H1 (cell line): ENCODE data around the gene LDLRAD4. TPM values are rescaled to one million over a fixed set of nuclear protein-coding genes. Genes with fewer than 3 reads are reported as not detected.

Experiments used
- BCL11A ChIP-seq, 2 experiments: IDR thresholded peaks; one replicate each; pipeline ENCODE4 v1.6.1; 2011; ENCODE audit warnings: low read depth in 2 of 2, low read length in 2 of 2, mild to moderate bottlenecking in 2 of 2
- SP2 ChIP-seq: IDR thresholded peaks from 2 replicates; pipeline ENCODE4 v1.6.1; 2012; ENCODE audit warnings: mild to moderate bottlenecking, low read length, inconsistent platforms
- polyA plus RNA-seq, 7 experiments: library from polyadenylated mRNA; depleted of rRNA in 3 of 7; stranded (reverse) in 5 of 7; unstranded in 2 of 7; fragments of >200 nt in 5 of 7; fragments of 200-250 nt in 2 of 7; gene quantifications; 1 replicate in 5 of 7; 2 replicates in 1 of 7; 4 replicates in 1 of 7; pipeline versions ENCODE4 v1.2.1 to v1.2.3, GENCODE V29; 2011 to 2013; ENCODE audit warnings: missing spikeins in 2 of 7, mixed read lengths in 2 of 7
- total RNA-seq: library from RNA; stranded (reverse); fragmentation: NEBNext Ultra II Directional; extraction: Animal tissue kit (Norgen Biotek cat#: 25700); gene quantifications from 2 replicates; pipeline ENCODE4 v1.2.1, GENCODE V29; 2021

The LDLRAD4 gene
- total and polyA plus RNA-seq, 2 of the 8 experiments (the other 6 are each of a cell fraction or from before 2014, with no cell fraction given), result 0.77 to 1.4 TPM

GRCh38 chr18:13393338-13393737, 174.8 kb downstream of the LDLRAD4 start (continued):
- TF ChIP-seq SP2 (no peak), BCL11A (IDR thresholded peaks at IDR 0.05; ENCODE audit: low read depth in 2 of 2, low read length in 2 of 2) (no peak)
- TF ChIP-seq, all 59 proteins: peak for 0
